Suprapubic skin (tissue), 4 donors: Measurements from ENCODE around the gene PIK3CB. TPM values are rescaled to one million over a fixed set of nuclear protein-coding genes. Genes with fewer than 3 reads are reported as not detected.

Source experiments
- DNase-seq, 2 donors: peaks; one replicate each; pipeline ENCODE4 v3.0.0-alpha.2; 2019; ENCODE audit warnings: low spot score in 2 of 2
- H3K27ac ChIP-seq: fragments of 200-600 bp; sonication (generic); one replicate; pipeline ENCODE4 v1.5.1; 2019
- H3K27me3 ChIP-seq: fragments of 200-600 bp; sonication (generic); one replicate; pipeline ENCODE4 v1.5.1; 2019
- H3K36me3 ChIP-seq: fragments of 200-600 bp; sonication (generic); one replicate; pipeline ENCODE4 v1.5.1; 2019
- H3K4me1 ChIP-seq: fragments of 200-600 bp; sonication (generic); one replicate; pipeline ENCODE4 v1.5.1; 2019
- H3K4me3 ChIP-seq: fragments of 200-600 bp; sonication (generic); one replicate; pipeline ENCODE4 v1.5.1; 2019; ENCODE audit warnings: mild to moderate bottlenecking
- H3K9me3 ChIP-seq: fragments of 200-600 bp; sonication (generic); one replicate; pipeline ENCODE4 v1.5.1; 2019
- EP300 ChIP-seq: sonication (generic); formaldehyde crosslinking; IDR thresholded peaks from one replicate; pipeline ENCODE4 v1.6.1; 2017; ENCODE audit warnings: antibody characterized with exemption
- POLR2A ChIP-seq, 2 donors: fragments of 450-650 bp; IDR thresholded peaks; one replicate each; pipeline ENCODE4 v1.6.1; 2017; ENCODE audit warnings: antibody characterized with exemption in 2 of 2, mild to moderate bottlenecking in 2 of 2, moderate library complexity in 2 of 2
- POLR2AphosphoS5 ChIP-seq, 3 donors: sonication (generic); formaldehyde crosslinking; IDR thresholded peaks; one replicate each; pipeline ENCODE4 v1.6.1; 2017; ENCODE audit warnings: antibody characterized with exemption in 3 of 3
- WGBS: methylation state at CpG from one replicate; pipeline ENCODE4 v1.1.5; 2018; 5-methylcytosine and 5-hydroxymethylcytosine counted together
- total RNA-seq, 4 donors: library from RNA; depleted of rRNA; stranded (reverse); fragments of >200 nt; gene quantifications; one replicate each; pipeline ENCODE4 v1.1.0, GENCODE V29; 2016
- TF ChIP-seq, protein P1 (sequence below), 2 donors: fragments of 200-600 bp in 1 of 2; fragments of 450-650 bp in 1 of 2; sonication (generic) in 1 of 2; IDR thresholded peaks; one replicate each; pipeline ENCODE4 v1.5.1; 2016 to 2019; ENCODE audit warnings: antibody characterized with exemption in 2 of 2, mild to moderate bottlenecking in 1 of 2, moderate library complexity in 1 of 2

The PIK3CB gene
- total RNA-seq, 4 donors from 2014 or later, result 47.4 to 66.9 (median 53.2) TPM

- Histone ChIP-seq H3K27ac (no peak overlapping the region), H3K4me3 (no peak overlapping the region), H3K27me3 (no peaks in the 10 kb centered on the region), H3K4me1 (peaks cover 2% of the 10 kb centered on the region), H3K9me3 (no peaks in the 10 kb centered on the region), H3K36me3 (no peaks in the 10 kb centered on the region)
- DNase-seq, result no peak
- TF ChIP-seq EP300 (no peak), POLR2AphosphoS5 (IDR thresholded peaks at IDR 0.05) (no peak), POLR2A (IDR thresholded peaks at IDR 0.05) (no peak)
- TF ChIP-seq, protein P1, sequence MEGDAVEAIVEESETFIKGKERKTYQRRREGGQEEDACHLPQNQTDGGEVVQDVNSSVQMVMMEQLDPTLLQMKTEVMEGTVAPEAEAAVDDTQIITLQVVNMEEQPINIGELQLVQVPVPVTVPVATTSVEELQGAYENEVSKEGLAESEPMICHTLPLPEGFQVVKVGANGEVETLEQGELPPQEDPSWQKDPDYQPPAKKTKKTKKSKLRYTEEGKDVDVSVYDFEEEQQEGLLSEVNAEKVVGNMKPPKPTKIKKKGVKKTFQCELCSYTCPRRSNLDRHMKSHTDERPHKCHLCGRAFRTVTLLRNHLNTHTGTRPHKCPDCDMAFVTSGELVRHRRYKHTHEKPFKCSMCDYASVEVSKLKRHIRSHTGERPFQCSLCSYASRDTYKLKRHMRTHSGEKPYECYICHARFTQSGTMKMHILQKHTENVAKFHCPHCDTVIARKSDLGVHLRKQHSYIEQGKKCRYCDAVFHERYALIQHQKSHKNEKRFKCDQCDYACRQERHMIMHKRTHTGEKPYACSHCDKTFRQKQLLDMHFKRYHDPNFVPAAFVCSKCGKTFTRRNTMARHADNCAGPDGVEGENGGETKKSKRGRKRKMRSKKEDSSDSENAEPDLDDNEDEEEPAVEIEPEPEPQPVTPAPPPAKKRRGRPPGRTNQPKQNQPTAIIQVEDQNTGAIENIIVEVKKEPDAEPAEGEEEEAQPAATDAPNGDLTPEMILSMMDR (IDR thresholded peaks at IDR 0.05), result no peak
- 82% methylated on average over 12 of the region's 12 CpGs for WGBS
These were observed 41.3 kb upstream of the PIK3CB start for GRCh38 chr3:138875754-138876664.

DNA sequence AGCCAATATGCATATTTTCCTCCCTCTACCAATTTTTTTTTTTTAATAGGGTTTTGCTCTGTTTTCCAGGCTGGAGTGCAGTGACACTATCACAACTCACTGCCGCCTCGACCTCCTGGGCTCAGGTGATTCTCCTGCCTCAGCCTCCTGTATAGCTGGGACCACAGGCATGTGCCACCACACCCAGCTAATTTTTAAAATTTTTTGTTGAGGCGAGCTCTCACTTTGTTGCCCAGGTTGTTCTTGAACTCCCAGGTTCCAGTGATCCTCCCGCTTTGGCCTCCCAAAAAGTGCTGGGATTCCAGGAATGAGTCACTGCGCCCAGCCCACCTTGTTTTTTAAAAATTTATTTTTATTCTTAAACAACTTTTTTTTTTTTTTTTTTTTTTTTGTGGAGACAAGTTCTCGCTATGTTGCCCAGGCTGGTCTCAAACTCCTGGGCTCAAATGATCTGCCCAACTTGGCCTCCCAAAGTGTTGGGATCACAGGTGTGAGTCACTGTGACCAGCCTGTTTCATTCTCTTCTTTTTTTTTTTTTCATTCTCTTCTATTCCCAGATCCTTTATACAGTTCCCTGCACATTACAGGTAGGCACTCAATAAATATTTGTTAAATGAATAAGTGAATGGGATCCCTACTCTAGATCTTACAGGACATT lies 40.5 kb upstream of the PIK3CB start:
- 89% methylated on average over 6 of the region's 6 CpGs for WGBS
- H3K27ac ChIP-seq, result no peak overlapping the region
- peaks cover 2% of the 10 kb centered on the region for H3K4me1 ChIP-seq
- no peak for DNase-seq
- TF ChIP-seq, protein P1 (IDR thresholded peaks at IDR 0.05), result no peak
- TF ChIP-seq POLR2A (IDR thresholded peaks at IDR 0.05) (no peak), EP300 (no peak), POLR2AphosphoS5 (IDR thresholded peaks at IDR 0.05) (no peak)
- no peaks in the 10 kb centered on the region for H3K9me3 ChIP-seq
- no peaks in the 10 kb centered on the region for H3K36me3 ChIP-seq
- no peaks in the 10 kb centered on the region for H3K27me3 ChIP-seq
- H3K4me3 ChIP-seq, result no peak overlapping the region

- Histone ChIP-seq H3K27ac (no peak overlapping the region), H3K36me3 (no peaks in the 10 kb centered on the region), H3K4me3 (no peak overlapping the region), H3K9me3 (no peaks in the 10 kb centered on the region), H3K4me1 (peaks cover 2% of the 10 kb centered on the region), H3K27me3 (no peaks in the 10 kb centered on the region)
- DNase-seq, result no peak
- TF ChIP-seq POLR2A (IDR thresholded peaks at IDR 0.05) (no peak), POLR2AphosphoS5 (IDR thresholded peaks at IDR 0.05) (no peak), EP300 (no peak)
- TF ChIP-seq, protein P1 (IDR thresholded peaks at IDR 0.05), result no peak
- WGBS, result 66% methylated on average over 10 of the region's 10 CpGs
These were observed 38.9 kb upstream of the PIK3CB start for GRCh38 chr3:138873471-138874278.

- Histone ChIP-seq H3K27me3 (no peaks in the 10 kb centered on the region), H3K27ac (no peak overlapping the region), H3K4me1 (peaks cover 2% of the 10 kb centered on the region), H3K4me3 (no peak overlapping the region), H3K36me3 (no peaks in the 10 kb centered on the region), H3K9me3 (no peaks in the 10 kb centered on the region)
- no peak for DNase-seq
- no peak for TF ChIP-seq POLR2A (IDR thresholded peaks at IDR 0.05)
- 94% methylated on average over 4 of the region's 4 CpGs for WGBS
These were observed 37.9 kb upstream of the PIK3CB start for GRCh38 chr3:138872632-138873031.

GRCh38 chr3:138867996-138868395 lies 33.3 kb upstream of the PIK3CB start:
- WGBS, result 3% methylated on average over 1 of the region's 1 CpG
- Histone ChIP-seq H3K27me3 (no peaks in the 10 kb centered on the region), H3K9me3 (no peaks in the 10 kb centered on the region), H3K4me1 (peaks cover 12% of the 10 kb centered on the region), H3K27ac (no peak overlapping the region), H3K4me3 (no peak overlapping the region), H3K36me3 (no peaks in the 10 kb centered on the region)
- DNase-seq, result no peak
- TF ChIP-seq EP300, result no peak
- TF ChIP-seq POLR2AphosphoS5 (IDR thresholded peaks at IDR 0.05), result no peak
- TF ChIP-seq POLR2A (IDR thresholded peaks at IDR 0.05), result no peak
- TF ChIP-seq, protein P1 (IDR thresholded peaks at IDR 0.05), result no peak
